ENCODE results near the gene JAKMIP2. TPM values are rescaled to one million over a fixed set of nuclear protein-coding genes. Genes with fewer than 3 reads are reported as not detected.

Gene JAKMIP2
- total and polyA plus RNA-seq, 10 of the 15 experiments (the other 5 are each of a cell fraction or from before 2014, with no cell fraction given), result 0.51 to 1.8 (median 0.89) TPM

GRCh38 chr5:147648597-147648996, 133.9 kb downstream of the JAKMIP2 start:
- Histone ChIP-seq H3K4me2 (ENCODE audit: control insufficient read depth, insufficient read depth) (no peak overlapping the region), H3K27ac (ENCODE audit: control insufficient read depth, insufficient read depth) (no peak overlapping the region), H3K4me1 (ENCODE audit: control insufficient read depth, insufficient read depth, low read length) (no peaks in the 10 kb centered on the region), H4K20me1 (ENCODE audit: control insufficient read depth, insufficient read depth) (no peaks in the 10 kb centered on the region), H3K9me3 (replicated peaks; ENCODE audit: control insufficient read depth, insufficient read depth, low read length) (no peaks in the 10 kb centered on the region), H3K9ac (ENCODE audit: control insufficient read depth, insufficient read depth, low read length) (no peak overlapping the region), H3K27me3 (replicated peaks in 1 of 2; ENCODE audit: control insufficient read depth in 2 of 2, insufficient read depth in 2 of 2, low read length in 1 of 2) (no peaks in the 10 kb centered on the region), H2AFZ (ENCODE audit: control insufficient read depth, low read depth, low read length) (no peak overlapping the region), H3K4me3 (no peak overlapping the region), H3K36me3 (ENCODE audit: control insufficient read depth in 2 of 2, insufficient read depth in 2 of 2, low read length in 1 of 2) (no peaks in the 10 kb centered on the region), H3K79me2 (ENCODE audit: control insufficient read depth, insufficient read depth, low read length) (no peaks in the 10 kb centered on the region)
- WGBS (ENCODE audit: insufficient coverage, insufficient replicate concordance, low lambda C conversion rate, missing lambda C conversion rate), result 5% methylated on average over 1 of the region's 1 CpG
- in situ Hi-C loops (cut with MboI), result no loop called here
- BruUV-seq (replicated peaks), result no TSS peak
- ChIA-PET CTCF (no interaction called here), RAD21 (ENCODE audit: unreplicated experiment) (no interaction called here), SMC1A (ENCODE audit: uncharacterized antibody, unreplicated experiment) (no interaction called here), POLR2A (no interaction called here)
- no peak for ATAC-seq
- DNase-seq (ENCODE audit: low read depth, low spot score), result no peak
- intact Hi-C loops (cut with micrococcal nuclease; ENCODE audit: unreplicated experiment), result no loop called here
- no peak for FAIRE-seq
- TF ChIP-seq ELK1 (IDR thresholded peaks at IDR 0.05; ENCODE audit: low read depth, low read length), result no peak
- TF ChIP-seq ZNF217 (IDR thresholded peaks at IDR 0.05), result no peak
- TF ChIP-seq RB1 (IDR thresholded peaks at IDR 0.05; ENCODE audit: borderline replicate concordance), result no peak
- no peak for TF ChIP-seq ZBTB40 (IDR thresholded peaks at IDR 0.05; ENCODE audit: borderline replicate concordance)

Measured in GM12878 (cell line).